Gastrocnemius medialis (tissue), 4 donors: Measurements from ENCODE around the gene FAM222B. TPM values are rescaled to one million over a fixed set of nuclear protein-coding genes. Genes with fewer than 3 reads are reported as not detected.
"Not testable (repeated sequence)": the region's sequence is repeated elsewhere in the genome, so short reads cannot be mapped to it uniquely, and the experiment has no call there.

ENCODE experiments used
- ATAC-seq, 2 donors: fragments of 150-250 bp; one replicate each; pipeline ENCODE4 v1.9.1; 2016
- DNase-seq, 2 donors: peaks; one replicate each; pipeline ENCODE4 v3.0.0-alpha.2; 2019
- H3K27ac ChIP-seq, 4 donors: fragments of 200-600 bp; sonication (generic); 1 replicate in 1 of 4; 2 replicates in 3 of 4; pipeline ENCODE4 v1.5.1; 2016 to 2018; ENCODE audit warnings: mild to moderate bottlenecking in 2 of 4, moderate library complexity in 1 of 4
- H3K27me3 ChIP-seq, 3 donors: fragments of 200-600 bp; sonication (generic) in 2 of 3; 1 replicate in 1 of 3; 2 replicates in 2 of 3; pipeline versions ENCODE4 v1.5.1 to v1.6.0; 2016 to 2019; ENCODE audit warnings: mild to moderate bottlenecking in 1 of 3, moderate library complexity in 1 of 3
- H3K36me3 ChIP-seq, 2 donors: fragments of 200-600 bp; sonication (generic) in 1 of 2; one replicate each; pipeline ENCODE4 v1.5.1; 2017 to 2018
- H3K4me1 ChIP-seq, 2 donors: fragments of 200-600 bp; sonication (generic) in 1 of 2; one replicate each; pipeline ENCODE4 v1.5.1; 2016 to 2017; ENCODE audit warnings: mild to moderate bottlenecking in 2 of 2
- H3K4me3 ChIP-seq, 4 donors: fragments of 200-600 bp; sonication (generic) in 3 of 4; 1 replicate in 1 of 4; 2 replicates in 3 of 4; pipeline ENCODE4 v1.5.1; 2016 to 2019; ENCODE audit warnings: mild to moderate bottlenecking in 2 of 4
- H3K9me3 ChIP-seq, 3 donors: fragments of 200-600 bp; sonication (generic) in 2 of 3; 1 replicate in 1 of 3; 2 replicates in 2 of 3; pipeline ENCODE4 v1.5.1; 2016 to 2019
- CTCF ChIP-seq, 5 experiments: fragments of 450-650 bp in 3 of 5; fragments of 200-600 bp in 2 of 5; sonication (generic) in 2 of 5; IDR thresholded peaks in 4 of 5; conservative IDR thresholded peaks in 1 of 5; 1 replicate in 4 of 5; 2 replicates in 1 of 5; pipeline ENCODE4 v1.5.1; 2016 to 2019; ENCODE audit warnings: antibody characterized with exemption in 5 of 5, mild to moderate bottlenecking in 3 of 5, moderate library complexity in 3 of 5
- POLR2A ChIP-seq, 2 donors: fragments of 450-650 bp; IDR thresholded peaks; one replicate each; pipeline ENCODE4 v1.6.1; 2017; ENCODE audit warnings: antibody characterized with exemption in 2 of 2, mild to moderate bottlenecking in 2 of 2, moderate library complexity in 2 of 2
- in situ Hi-C, 4 donors: fragments of 200-750 bp; cut with MboI; loops; one replicate each; pipeline versions ENCODE4 v1.15.0 to v1.8.0; 2017; ENCODE audit warnings: low sequenced_read_pairs in 4 of 4
- intact Hi-C: fragments of 100-400 bp; cut with DNase I; formaldehyde crosslinking; loops from one replicate; pipeline ENCODE4 v1.15.1; 2023; ENCODE audit warnings: low total_unique reads
- total RNA-seq, 4 donors: library from RNA; depleted of rRNA; stranded (reverse); fragments of >200 nt; gene quantifications; one replicate each; pipeline versions ENCODE4 v1.1.0 to v1.2.3, GENCODE V29; 2016

The FAM222B gene
- total RNA-seq, 4 donors from 2014 or later, result 36.2 to 82.6 (median 66.8) TPM

- Histone ChIP-seq H3K27ac (no peak overlapping the region), H3K4me1 (peaks cover 0 to 5% of the 10 kb centered on the region in 2 donors), H3K27me3 (no peaks in the 10 kb centered on the region), H3K4me3 (no peak overlapping the region), H3K36me3 (no peaks in the 10 kb centered on the region), H3K9me3 (no peaks in the 10 kb centered on the region)
- ATAC-seq, result no peak
- DNase-seq, result no peak
- TF ChIP-seq POLR2A (IDR thresholded peaks at IDR 0.05), result no peak
- TF ChIP-seq CTCF (IDR thresholded peaks at IDR 0.05 in 4 of 5, conservative IDR thresholded peaks at IDR 0.05 in 1 of 5), result no peak
- in situ Hi-C loops, result no loop called here
- intact Hi-C loops, result no loop called here
Measured at GRCh38 chr17:28737316-28737715, 105.3 kb downstream of the FAM222B start.

DNA sequence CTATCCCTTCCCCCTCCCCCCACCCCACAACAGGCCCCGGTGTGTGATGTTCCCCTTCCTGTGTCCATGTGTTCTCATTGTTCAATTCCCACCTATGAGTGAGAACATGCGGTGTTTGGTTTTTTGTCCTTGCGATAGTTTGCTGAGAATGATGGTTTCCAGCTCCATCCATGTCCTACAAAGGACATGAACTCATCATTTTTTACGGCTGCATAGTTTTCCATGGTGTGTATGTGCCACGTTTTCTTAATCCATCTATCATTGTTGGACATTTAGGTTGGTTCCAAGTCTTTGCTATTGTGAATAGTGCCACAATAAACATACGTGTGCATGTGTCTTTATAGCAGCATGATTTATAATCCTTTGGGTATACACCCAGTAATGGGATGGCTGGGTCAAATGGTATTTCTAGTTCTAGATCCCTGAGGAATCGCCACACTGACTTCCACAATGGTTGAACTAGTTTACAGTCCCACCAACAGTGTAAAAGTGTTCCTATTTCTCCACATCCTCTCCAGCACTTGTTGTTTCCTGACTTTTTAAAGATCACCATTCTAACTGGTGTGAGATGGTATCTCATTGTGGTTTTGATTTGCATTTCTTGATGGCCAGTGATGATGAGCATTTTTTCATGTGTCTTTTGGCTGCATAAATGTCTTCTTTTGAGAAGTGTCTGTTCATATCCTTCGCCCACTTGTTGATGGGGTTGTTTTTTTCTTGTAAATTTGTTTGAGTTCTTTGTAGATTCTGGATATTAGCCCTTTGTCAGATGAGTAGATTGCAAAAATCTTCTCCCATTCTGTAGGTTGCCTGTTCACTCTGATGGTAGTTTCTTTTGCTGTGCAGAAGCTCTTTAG is 106.4 kb downstream of the FAM222B start:
- ATAC-seq, intact Hi-C loops, H3K36me3 ChIP-seq, H3K27me3 ChIP-seq, H3K4me1 ChIP-seq, H3K27ac ChIP-seq, H3K9me3 ChIP-seq, in situ Hi-C loops, H3K4me3 ChIP-seq, DNase-seq: not testable (repeated sequence)

DNA sequence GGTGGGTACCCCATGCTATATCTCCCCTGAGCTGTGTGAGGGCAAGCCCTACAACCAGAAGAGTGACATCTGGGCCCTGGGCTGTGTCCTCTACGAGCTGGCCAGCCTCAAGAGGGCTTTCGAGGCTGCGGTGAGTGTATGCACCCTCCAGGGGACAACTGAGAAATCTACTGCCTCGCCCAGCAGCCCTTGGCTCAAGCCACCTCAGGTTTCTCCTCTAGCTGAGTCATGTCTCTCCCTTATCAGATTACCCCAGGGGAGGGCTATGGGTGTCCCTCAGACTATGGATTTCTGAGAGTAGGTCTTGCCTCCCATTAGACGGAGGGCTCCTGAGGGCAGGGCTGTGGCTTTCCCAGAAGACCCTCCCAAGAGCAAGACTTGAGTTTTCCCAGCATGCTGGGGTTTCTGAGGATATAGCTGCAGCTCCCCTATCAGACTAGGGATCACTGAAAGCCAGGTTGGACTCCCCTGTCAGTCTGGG is 107.3 kb downstream of the FAM222B start:
- Histone ChIP-seq H3K4me3 (no peak overlapping the region), H3K27me3 (no peaks in the 10 kb centered on the region), H3K27ac (peak overlapping the region in 1 of 4 donors; percentile 11), H3K36me3 (no peaks in the 10 kb centered on the region), H3K4me1 (peaks cover 0 to 5% of the 10 kb centered on the region in 2 donors), H3K9me3 (no peaks in the 10 kb centered on the region)
- DNase-seq (peak in 1 of 2 donors; percentile 69), ATAC-seq (peak; percentile 94)
- in situ Hi-C loops, result no loop called here
- TF ChIP-seq POLR2A (IDR thresholded peaks at IDR 0.05), result no peak
- no peak for TF ChIP-seq CTCF (IDR thresholded peaks at IDR 0.05 in 4 of 5, conservative IDR thresholded peaks at IDR 0.05 in 1 of 5)
- intact Hi-C loops, result no loop called here

DNA sequence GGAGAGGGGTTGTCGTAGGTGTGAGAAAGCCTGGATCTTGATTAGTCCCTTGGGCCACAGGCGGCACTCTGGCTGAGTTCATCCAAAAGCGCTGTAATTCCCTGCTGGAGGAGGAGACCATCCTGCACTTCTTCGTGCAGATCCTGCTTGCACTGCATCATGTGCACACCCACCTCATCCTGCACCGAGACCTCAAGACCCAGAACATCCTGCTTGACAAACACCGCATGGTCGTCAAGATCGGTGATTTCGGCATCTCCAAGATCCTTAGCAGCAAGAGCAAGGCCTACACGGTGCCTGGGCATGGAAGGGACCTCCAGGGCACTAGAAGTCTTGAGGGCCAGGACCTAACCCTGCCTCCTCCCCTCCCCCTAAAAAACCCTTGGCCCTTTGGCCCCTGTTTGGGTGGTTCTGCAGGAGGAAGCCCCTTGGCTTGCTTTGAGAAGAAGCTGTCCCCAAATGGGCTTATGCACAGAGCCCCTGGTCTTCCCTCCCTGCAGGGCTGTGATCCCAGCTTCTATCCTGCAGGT is 107.8 kb downstream of the FAM222B start:
- intact Hi-C loops, result no loop called here
- Histone ChIP-seq H3K27me3 (no peaks in the 10 kb centered on the region), H3K9me3 (no peaks in the 10 kb centered on the region), H3K4me3 (no peak overlapping the region), H3K36me3 (no peaks in the 10 kb centered on the region), H3K27ac (peak overlapping the region in 1 of 4 donors; percentile 2), H3K4me1 (peaks cover 0 to 5% of the 10 kb centered on the region in 2 donors)
- TF ChIP-seq POLR2A (IDR thresholded peaks at IDR 0.05) (no peak), CTCF (IDR thresholded peaks at IDR 0.05 in 4 of 5, conservative IDR thresholded peaks at IDR 0.05 in 1 of 5) (no peak)
- in situ Hi-C loops, result no loop called here
- ATAC-seq (no peak), DNase-seq (no peak)

DNA sequence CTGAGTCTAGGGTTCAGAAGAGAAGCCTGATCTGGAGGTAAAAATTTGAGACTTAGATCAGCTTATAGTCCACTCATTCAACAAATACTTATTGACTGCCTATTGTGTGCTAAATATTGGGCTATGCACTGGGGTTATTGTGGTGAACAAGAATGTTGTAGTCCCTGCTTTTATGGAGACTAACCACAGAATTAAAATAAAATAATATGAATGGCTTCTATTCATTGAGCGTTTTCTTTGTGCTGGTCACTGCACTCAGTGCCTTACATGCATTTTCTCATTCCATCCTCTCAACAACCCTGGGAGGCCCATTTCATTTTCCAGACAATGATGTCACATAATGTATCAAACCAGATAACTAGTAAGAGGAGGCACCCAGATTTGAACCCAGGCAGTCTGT is 109.2 kb downstream of the FAM222B start:
- H3K4me1 ChIP-seq, result peaks cover 0 to 9% of the 10 kb centered on the region in 2 donors
- H3K27me3 ChIP-seq, result no peaks in the 10 kb centered on the region
- no peak for TF ChIP-seq CTCF (IDR thresholded peaks at IDR 0.05 in 4 of 5, conservative IDR thresholded peaks at IDR 0.05 in 1 of 5)
- no peak for TF ChIP-seq POLR2A (IDR thresholded peaks at IDR 0.05)
- intact Hi-C loops (no loop called here), in situ Hi-C loops (no loop called here)
- no peak for DNase-seq
- H3K27ac ChIP-seq, result no peak overlapping the region
- no peak for ATAC-seq
- no peaks in the 10 kb centered on the region for H3K9me3 ChIP-seq
- no peak overlapping the region for H3K4me3 ChIP-seq
- H3K36me3 ChIP-seq, result no peaks in the 10 kb centered on the region
